HG03521 (cell line): ENCODE results near the gene PATZ1.

Source experiments
- ATAC-seq: cut with Tn5 transposase; IDR thresholded peaks from one replicate; pipeline ENCODE4 v1.9.1; 2021; ENCODE audit warnings: mild to moderate bottlenecking, moderate library complexity; ENCODE audit not compliant: unreplicated experiment

The PATZ1 gene

DNA sequence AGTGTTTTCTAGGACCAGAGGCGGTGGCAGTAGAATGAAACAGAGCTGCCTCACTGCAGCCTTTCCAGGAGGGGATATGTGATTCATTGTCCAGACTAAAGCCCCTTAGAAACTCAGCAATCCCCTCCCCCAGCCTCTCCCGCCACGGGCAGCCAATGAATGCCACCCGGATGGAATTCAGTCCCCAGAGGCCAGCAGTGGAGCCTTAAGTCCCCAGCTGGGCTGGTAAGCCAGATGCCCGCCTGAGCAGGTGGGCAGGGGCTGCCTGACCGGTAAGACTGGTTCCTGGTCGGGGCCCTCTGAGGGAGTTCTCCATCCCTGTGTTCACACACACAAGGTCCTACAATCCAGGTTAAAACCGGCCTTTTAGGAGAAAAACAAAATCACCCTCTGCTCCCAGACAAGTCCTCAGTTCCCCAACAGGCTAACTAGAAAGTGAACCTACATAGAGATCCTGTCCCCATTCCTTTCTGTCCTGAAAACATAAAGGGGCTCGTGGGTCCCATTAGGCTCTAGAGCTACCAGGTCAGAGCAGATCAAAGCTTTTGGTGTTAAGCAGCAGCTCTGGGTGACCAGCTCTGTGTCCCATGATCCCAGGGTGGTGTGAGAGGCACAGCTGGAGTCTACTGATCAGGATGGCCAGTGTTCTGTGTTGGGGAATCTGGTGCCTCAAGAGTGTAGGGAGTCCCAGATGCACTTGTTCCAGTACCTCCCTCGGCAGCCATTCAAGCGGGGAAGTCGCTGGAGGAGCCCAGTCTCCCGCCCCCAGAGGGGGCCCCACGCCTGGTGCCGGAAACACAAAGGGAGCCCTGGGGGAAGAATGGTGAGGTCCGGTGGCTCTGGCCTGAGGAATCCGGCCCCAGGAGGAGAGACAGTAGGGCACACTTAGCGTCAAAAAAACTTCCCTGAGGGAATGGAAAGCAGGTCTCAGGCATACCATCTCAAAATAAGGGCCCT is 2.6 kb downstream of the PATZ1 start:
- no peak for ATAC-seq

DNA sequence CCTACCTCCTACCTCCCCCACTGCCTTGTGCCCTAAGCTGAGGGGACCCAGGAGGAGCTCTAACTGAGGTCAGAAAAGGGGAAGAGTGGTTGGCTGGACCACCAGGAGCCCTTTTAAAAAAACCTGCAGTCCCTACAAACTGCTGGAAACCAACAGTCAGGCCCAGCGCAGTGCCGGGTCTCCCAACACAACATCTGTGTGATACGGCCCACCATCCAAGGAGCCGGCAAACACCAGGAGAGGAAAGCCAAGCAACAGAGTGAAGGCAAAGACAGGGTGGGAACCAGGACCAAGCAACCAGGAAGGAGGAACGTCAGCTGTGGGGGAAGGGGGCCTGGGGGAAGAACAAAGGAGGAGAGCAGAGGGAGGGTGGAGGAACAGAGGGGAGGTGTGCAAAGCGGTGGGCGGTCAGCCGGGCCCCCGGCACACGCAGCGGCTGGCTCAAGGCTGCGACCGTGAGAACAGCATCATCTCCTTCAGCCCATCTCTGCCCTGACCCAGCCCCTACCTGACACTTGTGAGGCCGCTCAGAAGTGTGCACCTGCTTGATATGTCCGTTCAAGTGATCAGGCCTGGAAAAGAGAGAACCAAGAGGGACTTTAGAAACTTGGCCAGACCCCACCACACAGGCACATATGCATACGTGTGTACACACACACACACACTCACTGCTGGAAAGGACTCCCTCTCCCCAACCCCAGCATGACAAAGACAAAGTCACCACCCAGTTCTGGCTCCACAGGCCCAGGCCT is 3.6 kb downstream of the PATZ1 start:
- no peak for ATAC-seq

DNA sequence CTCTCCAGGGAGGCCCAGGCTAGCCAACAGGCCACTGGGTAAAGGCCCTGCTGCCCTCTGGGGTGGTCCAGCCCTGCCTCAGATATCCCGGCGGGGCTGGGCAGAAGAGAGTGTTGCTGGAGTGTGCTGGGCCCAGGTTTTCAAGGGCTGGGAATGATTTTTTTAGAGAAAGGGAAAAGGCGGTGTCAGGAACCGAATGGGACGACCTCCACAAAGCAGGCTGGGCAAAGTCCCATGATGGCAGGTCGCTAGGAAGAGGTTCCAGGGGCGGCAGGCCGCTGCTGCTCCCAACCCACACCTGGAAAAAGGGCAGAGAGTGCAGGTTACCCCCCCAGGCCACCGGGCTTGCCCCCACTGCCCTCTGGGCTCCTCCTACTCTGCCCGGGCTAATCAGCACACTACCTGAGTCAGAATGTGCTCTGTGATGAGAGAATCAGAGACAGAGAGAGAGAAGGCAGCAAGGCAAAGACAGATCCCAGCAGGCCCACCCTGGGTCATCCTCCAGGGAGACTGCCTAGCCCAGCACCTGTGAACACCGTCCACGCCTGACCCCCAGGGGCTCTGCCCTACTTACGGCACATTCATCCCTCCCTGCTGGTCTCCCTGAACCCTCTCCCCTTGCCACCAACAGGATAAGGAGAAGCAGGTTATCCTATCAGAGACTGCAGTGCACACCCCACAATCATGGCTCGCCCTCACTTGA is 4.6 kb downstream of the PATZ1 start:
- ATAC-seq, result no peak

DNA sequence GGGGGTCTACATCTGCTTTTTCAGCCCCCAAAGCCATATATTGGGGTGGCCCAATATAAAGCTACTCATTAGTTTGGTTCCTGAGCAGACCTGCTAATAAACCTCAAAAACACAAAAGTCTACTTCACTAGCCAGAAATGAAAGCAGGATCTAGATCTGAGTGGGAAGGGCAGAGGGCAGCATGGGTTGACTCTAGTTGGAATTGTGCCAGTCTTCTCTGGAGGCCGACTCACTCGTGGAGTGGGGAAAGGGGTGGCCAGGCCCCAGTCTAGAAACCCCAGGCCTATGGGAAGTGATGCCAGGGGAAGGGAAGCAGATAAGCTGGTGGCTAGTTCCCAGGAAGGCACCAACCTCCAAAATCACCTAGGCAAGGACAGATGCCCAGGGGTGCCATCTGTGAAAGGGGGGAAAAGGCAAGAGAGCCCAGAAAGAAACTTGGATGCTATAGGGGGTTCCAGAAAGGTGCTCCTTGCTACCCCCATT is 5.3 kb downstream of the PATZ1 start:
- no peak for ATAC-seq

DNA sequence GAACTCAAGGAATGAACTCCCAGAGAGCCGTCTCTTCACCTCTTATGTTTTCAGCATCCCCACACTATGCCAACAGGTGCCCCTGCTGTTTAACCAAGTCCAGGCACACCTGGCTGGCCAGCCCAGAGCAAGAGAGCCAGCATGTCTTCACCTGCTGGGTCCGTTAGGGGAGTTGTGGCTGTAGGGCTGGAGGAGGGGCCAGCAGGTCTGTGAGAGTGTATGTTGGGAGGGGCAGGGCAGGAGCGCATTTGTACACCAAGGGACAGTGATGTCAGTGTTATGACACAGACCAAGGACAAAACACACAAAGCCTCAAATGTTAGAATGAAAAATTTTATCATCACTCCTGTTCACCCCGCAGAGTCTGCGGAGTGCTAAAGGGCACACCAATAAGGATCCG is 5.8 kb downstream of the PATZ1 start:
- ATAC-seq, result no peak

DNA sequence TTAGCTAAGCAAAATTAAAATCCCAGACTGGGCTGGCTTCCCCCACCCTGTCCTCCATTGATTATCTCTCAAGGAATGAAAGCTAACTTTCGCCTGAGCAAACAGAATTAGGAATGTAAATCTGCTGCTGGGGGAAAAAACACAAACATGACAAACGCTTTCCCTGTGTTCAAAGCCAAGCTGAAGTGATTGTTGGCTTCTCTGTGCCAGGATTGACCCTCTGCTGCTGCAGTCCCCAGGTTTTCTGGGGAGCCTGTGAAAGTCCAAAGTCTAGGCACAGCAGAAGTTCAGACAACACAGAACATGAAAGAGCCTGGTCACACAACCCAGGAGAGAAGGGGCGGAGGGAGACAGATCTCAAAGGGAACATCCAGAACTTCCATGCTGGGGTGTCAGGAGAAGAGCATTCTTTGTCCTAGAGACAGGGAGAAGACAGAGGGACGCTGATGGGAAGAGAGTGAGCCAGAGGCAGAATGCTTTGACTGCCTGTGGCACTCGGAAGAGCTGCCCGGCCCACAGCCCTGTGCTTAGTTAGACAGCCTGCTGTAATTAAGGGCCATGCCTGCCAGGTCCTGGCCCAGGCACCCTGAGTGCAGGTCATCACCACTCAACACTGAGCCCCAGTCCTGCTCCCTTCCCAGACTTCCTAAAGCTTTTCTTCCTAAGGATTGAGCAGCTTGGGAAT is 6.9 kb downstream of the PATZ1 start:
- ATAC-seq, result no peak

DNA sequence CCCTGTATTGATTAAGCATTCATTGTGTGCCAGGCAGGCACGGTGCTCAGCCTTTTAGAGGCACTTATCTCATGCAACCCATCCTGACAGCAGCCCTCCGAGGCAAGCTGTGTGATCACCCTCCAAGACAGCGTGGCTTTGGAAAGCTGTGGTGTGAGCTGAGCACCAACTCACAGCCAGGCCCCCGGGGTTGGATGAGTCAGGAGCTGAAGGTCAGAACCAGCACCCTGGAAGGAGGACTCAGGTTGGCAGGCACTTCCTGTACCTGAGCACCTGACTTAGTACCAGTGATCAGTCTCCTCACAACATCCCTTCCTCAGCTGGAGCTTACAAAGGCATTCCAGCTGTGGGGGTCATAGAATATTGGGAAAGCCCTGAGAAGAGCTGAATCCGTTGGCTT is 9.0 kb downstream of the PATZ1 start:
- ATAC-seq, result no peak

DNA sequence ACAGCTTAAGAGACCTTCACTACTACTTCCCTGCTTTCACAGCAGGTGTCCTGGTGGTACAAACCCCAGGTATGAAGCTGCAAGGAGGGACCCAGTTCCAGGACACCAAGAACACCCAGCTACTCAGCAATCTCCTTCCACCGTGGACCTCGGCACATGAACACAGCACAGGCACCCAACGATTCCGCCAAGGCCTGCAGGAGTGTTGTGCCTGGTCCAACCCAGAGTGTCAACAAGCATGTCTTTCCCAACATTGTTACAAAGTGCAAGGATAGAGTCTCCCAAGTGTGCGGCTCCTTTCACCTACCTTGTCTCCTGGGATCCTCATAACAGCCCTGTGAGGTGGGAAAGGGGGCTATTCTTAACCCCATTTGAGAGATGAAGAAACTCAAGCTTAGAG is 11.8 kb downstream of the PATZ1 start:
- ATAC-seq, result no peak

DNA sequence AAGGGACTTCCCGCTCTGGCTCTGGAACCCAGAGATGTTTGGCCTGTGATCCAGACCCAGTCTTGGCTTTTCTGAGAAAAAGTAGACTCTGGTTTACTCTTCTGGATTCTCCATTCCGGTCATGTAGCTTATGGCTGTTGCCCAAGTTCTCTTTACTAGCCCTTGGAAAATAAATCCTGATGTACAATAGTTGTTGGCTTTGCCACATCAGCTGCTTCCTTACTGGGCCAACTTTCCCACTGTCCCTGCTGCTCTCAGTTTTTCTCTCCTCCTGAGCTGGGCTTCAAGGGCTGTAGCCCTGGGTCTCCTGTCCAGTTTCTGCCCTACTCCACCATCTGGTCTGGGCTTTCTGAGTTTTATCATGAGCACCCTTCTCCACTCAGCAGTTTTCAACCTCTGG is 12.5 kb downstream of the PATZ1 start:
- no peak for ATAC-seq

DNA sequence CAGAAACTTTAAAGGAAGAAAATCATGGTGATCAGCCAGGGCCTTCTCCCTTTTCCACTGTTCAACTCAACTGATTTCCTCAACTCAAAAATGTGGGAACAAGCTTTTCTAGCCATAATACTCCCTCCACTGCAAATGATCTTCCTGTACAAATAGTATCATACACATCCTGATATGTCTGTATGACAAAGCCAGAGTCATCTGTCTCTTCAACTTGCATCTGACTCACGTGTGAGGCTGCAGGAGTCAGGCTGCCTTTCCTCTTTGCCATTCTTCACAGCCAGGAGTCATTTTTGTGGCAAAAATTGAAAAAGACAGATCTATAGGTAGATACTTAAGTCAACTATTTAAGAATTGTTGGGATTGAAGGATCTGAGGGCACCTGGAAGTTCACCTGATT is 13.3 kb downstream of the PATZ1 start:
- no peak for ATAC-seq

DNA sequence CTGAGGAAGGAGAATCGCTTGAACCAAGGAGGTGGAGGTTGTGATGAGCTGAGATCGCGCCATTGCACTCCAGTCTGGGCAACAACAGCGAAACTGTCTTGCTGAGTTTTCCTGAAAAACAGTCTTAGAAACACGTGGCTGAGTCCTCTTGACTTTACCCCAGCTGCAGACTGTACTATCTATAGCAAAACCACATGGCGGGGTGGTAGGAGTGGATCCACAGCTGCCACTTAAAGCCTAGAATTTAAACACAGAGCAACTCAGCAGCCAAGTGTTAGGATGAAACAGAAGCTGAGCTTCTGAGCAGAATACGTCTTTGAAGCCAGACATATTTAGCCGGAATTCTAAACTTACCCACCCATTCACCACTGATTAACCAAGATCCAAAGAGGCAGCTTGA is 14.1 kb downstream of the PATZ1 start:
- no peak for ATAC-seq

DNA sequence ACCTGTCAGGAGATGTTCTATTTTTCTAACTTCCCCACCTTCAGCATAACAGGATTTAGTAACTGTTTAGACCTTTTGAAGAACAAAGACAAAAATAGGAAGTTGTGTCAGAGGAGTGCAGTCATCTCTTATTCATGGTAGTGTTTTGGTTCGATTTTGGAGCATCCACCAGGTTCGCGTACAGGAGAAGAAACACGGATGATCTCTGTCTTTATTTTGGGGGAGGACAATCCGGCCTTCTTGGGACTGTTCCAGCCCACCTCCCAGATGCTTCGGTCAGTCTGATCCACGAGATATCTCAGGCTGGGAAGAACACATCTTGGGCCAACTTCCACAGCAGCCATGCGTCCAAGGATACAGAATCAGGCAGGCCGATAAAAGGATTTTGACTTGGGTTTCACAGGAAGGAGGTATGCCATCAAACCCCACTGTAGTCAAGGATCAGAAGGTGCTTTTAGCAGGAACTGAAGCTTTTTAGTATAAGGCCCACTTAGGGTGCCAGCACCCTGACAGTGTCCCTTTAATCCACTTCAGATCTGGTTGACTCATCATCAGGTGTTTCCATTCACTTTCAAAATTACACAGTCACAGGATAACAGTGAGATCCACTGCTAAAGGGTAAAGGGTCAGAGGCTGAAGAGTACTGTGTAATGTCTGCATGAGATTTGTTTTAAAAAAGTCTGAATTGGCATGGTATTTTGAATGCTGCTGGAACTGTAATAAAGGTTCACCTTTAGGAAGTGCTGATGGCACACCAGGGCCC is 16.5 kb downstream of the PATZ1 start:
- ATAC-seq, result no peak

DNA sequence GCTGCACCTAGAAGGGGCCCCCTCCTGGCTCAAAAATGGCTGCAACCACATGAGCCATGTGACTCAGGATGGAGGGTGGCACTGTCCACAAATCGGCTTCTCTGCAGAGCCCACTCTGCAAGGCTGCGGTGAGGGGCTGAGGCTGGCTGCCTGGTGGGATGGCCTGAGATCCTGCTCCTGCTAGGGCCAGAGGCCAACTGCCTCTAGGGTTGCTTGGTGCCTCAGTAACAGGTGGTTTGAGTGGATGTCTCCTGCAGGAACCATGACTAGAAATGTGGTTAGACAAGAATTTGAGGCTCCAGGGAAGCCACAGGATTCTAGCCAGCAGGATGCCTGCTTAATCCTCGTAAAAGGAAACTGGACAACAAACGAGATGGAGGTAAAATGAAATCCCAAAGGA is 17.1 kb downstream of the PATZ1 start:
- no peak for ATAC-seq

DNA sequence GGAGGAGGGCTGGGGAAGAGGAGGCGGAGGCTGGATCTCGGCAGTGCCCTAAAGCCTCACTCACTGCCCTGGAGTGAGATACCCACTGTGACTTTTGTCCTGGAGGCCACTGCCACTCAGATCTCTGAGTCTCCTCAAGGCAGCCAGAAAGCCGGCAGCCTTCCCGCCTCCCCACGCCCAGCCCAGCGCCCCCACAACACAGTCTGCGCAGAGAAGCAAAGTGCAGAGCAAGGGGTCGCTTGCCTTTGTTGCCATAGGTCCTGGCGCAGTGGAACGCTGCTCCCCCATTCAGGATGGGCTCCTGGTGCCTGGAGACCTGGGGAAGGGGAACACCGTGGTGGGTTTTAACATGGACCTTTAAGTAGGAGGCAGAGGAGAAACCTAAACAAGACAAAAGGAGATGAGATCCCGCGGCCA is 17.6 kb downstream of the PATZ1 start:
- ATAC-seq, result no peak

DNA sequence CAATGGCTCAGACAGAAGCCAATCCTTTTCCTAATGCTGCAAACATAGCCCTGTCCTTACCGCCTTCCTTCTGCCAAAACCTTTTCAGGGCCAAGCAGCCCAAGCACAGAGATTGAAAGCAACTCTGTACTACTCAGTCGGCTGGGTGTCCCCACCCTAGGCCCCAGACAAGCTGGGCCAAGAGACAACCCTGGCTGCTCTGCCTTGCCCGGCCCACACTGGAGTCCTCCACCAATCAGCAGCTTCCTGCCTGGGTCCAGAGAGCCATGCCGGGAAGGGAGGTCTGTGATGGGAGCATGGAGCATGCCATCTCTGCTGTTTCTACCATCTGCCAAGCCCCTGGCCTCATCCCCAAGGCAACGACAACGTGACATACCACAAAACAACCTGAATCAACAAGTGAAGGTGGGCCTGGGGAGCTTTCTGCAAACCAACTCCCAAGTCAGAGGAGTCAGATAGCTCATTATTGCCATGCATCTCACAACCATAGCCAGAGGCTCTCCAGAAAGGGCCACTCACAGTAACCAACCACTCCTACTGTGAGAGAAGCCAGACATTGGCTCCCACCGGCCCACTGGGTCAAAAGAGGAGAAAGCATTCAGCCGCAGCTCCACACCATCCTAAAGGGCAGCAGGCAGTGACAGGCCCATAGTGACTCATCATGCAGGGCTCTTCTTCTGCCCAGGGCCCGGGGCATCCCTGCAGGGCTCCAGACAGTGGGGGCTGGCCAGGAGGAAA is 18.2 kb downstream of the PATZ1 start:
- no peak for ATAC-seq

DNA sequence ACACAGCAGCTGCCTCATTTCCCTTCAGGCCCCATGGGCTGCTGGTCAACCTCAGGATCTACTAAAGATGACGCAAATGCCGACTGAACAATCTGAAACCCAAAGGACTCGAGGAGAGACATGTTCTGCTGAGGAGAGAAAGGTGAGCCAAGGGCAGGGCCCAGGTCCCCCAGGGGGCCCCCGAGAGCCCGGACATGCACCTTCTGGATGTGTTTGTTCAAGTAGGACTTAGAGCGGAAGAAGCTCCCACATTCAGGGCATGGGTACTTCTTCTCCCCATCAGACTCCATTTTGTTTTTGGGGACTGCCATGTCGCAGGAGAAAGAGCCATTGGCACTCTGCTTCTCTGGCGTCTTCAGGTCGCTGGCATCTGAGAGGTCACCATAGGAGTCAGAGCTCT is 19.3 kb downstream of the PATZ1 start:
- no peak for ATAC-seq

DNA sequence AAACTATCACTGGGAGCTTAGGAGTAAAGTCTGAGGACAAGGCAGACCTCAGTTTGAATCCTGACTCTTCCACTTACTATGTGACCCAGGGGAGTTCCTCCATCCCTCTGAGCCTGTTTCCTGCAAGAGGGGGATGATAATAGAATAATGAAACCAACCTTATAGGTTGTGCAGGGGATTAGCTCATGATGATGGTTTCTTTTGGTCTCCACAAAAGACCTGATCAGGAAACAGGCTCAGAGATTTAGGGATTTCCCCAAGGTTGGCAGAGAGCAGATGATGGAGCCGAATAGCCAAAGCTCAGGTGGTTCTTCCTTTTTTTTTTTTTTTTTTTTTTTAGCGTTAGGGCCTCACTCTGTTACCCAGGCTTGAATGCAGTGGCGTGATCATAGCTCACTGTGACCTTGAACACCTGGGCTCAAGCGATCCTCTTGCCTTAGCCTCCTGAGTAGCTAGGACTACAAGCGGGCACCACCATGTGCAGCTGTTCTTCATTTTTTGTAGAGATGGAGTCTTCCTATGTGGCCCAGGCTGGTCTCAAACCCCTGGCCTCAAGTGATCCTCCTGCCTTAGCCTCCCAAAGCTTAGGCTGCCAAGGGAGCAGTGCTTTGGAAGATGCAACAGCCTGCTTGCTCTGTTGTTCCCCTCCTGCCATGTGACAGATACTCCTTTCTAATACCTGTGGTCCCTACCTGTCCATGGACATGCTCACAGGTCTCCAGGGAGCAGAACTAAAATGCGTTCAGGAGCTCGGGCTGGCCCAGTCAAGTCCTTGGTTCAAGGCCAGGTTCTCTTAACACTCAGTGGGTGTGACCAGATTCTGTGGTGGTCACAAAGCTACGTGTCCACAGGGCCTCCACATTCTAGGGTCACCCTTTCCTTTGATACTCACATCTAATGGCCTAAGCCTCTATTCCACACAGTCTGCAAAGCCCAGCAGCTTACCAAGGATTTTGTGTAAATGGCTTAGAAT is 22.3 kb downstream of the PATZ1 start:
- no peak for ATAC-seq

DNA sequence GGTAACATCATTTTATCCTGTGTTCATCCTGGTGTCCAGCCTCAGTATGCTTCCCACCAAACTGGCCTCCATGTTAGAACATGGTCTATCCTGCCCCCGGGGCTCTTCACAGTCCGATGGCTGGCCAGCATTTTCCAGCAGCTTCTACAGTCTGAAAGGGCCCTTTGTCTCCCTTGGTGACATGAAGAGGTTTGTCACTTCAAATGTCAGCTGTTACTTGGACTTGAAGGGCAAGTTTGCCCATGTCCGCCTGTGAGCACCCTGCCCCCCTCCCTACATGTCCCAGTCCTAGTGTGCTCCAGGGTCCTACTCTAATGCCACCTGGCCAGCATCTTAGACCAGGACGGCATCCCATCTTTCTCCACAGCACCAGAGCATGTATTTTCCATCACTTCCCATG is 24.7 kb downstream of the PATZ1 start:
- no peak for ATAC-seq
